GM03348 (cell line): Measurements from ENCODE around the gene TNNC1.

Source experiments
- DNase-seq: peaks from one replicate; pipeline ENCODE4 v3.0.0; 2012; ENCODE audit warnings: low spot score

The TNNC1 gene

GRCh38 chr3:52483577-52484381, 29.9 kb upstream of the TNNC1 start:
- DNase-seq: peak; percentile 81

DNA sequence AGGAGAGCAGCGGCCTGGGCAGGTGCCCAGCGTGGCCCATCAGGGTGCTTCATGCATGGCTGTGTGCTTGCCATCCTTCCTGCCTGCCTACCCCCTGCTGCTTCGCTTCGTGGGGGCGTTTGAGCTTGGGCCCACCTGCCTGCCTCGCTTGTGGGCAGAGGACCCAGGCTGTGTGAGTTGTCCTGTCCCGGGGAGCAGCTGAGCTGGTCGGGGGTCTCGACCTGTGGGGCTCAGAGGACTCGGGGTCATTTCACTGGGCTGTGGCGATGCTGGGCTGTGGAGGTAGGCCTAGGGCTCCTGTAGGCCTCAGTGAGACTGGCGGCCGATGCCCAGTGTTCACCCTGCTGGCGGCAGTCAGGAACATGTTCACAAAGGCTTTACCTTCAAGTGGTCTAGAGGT, 29.2 kb upstream of the TNNC1 start:
- no peak for DNase-seq

- DNase-seq: no peak
Observed at GRCh38 chr3:52481819-52482521, 28.1 kb upstream of the TNNC1 start.

GRCh38 chr3:52480768-52481715, 27.2 kb upstream of the TNNC1 start:
- no peak for DNase-seq

- DNase-seq: no peak
Observed at GRCh38 chr3:52479877-52480575, 26.2 kb upstream of the TNNC1 start.

DNA sequence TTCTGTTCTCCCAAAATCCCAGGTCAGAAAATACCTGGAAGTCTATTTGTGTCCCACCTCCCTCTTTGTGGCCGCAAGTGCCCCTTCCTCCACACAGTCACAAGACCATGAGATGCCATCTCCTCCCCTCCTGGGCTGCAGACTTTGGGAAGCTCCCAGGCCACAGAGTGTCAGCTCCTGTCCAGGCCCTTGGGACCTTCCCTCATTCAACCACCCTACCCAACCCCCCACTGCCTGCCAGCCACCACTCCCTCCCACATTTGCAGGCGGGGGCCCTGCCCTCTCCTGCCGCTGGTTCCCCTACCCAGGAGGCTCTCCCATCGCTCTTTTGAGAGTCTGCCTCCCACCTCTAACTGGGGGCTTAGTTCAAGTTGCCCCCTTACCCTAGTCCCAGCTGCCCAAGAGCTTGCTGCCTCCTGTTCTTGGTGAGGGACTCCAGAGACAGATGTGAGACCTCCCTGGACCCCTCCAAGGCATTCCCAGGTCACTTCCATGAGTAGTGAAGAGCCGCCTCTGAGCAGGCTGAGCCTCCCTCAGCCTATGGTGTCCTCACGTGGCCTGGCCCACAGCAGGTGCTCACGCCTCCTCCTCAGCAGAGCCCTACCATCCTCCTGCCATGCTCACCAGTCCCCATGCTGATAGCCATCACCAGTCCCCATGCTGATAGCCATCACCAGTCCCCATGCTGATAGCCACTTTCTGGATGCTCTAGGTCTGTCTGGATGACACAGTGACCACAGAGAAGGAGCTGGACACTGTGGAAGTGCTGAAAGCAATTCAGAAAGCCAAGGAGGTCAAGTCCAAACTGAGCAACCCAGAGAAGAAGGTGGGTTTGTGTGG, 25.4 kb upstream of the TNNC1 start:
- no peak for DNase-seq

GRCh38 chr3:52477796-52478095, 23.9 kb upstream of the TNNC1 start:
- no peak for DNase-seq

- DNase-seq: no peak
Observed at GRCh38 chr3:52477076-52477795, 23.4 kb upstream of the TNNC1 start.

DNA sequence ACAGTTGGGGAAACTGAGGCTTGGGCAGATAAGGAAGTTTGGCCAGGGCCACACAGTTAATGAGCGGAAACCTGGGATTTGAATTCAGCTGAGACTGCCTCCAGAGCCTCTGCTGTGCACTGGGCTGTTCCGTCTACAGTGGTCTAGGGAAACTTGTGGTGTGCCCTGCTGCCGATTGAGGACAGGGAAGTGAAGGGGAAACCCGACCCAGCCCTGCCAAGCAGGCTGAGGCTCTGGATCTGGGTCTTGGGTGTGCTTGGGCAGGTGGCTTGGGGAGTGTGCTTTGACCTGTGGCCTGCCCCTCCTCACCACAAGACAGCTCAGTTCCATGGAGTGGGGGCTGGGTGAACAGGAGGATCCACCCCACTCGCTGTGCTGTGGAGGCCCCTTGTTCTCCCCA, 19.2 kb upstream of the TNNC1 start:
- no peak for DNase-seq

DNA sequence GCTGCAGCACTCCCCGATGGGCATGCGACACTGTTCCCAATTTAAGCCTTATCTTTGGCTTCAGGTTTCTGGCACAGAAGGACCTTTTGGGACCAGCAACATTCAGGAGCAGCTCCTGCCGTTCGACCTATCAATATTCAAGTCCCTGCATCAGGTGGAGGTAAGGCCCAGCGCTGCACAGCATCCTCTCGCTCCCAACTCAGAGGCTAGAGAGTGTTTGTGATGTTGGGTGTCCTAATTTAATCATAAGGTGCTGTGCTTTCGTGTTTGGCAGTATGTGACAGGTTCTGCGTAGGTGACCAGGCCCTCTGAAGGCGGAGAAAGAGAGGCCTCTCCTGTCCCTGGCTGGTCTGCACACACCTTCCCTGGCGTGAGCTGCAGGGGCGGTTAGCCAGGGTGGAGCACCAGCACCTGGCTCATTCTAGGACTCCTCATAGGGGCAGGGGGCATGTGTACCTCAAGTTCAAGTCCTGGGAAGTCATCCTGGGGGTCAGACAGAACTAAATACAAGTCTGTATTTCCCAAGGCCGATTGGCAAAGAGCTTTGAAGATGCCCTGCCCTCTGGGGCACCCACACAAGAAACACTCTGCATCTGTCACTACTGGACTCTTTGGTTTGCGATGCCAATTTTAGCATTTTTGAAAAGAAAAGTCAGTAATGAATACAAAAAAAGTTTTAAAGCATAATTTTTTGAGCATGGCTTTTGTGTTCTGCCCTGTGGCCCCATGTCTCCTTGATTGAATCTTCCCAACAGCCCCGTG, 18.6 kb upstream of the TNNC1 start:
- no peak for DNase-seq

GRCh38 chr3:52471371-52472238, 17.8 kb upstream of the TNNC1 start:
- peak; percentile 81 for DNase-seq

- DNase-seq: no peak
Observed at GRCh38 chr3:52470920-52471319, 17.1 kb upstream of the TNNC1 start.

DNA sequence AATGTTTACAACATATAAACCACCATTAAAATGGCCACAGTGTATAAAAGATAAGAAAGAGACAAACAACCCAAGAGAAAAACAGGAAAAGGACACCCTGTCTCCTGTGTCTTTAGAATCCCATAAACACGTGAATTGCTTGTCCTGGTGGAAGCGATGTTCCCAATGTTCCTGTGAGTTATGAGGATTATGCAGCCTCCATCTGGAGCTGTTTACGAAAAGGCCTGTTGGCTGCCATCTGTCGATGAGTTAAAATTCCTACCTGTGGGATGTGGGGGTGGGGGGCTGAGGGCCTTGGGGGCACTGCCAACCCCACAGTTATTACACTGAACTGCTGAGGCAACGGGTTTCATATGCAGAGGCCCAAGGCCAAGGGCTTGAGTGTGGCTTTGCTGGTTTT, 15.2 kb upstream of the TNNC1 start:
- DNase-seq: no peak

DNA sequence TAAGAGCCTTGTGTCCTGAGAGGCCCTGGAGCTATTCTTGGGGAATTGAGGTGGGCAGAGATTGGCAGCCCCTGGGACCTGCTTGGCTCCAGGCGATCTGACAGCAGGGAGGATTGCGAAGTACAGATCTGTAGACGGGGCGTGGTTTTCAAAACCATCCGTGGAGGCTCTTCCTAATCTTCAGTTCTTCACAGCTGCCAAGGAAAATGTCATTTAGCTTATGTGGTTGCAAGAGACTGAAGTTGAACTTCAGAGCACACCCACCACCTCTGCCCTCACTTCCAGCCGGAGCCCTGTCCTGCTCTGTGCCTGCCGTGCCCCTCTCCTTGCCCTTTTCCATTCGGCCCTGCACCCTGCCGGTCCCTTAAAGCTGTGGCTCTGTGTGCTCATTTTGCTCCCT, 14.5 kb upstream of the TNNC1 start:
- peak; percentile 71 for DNase-seq

GRCh38 chr3:52463416-52463815, 9.6 kb upstream of the TNNC1 start:
- no peak for DNase-seq

DNA sequence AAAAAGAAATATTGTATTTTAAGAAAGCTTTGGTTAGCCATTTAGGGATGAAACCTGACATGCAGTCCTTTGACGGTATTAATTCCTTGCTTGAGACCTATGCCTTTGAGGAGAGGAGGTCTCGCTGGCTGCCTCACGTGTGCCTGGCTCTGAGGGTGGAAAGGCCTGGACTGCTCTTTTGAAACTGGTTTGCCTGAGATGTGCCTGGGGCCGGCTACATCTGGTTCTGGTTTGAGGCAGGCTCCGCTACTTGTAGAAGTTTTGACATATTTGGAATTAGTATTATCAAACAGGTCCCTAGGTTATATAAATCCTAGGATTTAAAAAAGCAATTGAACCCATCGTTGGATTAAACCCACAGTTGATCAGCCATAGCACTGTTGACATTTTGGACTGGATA, 8.0 kb upstream of the TNNC1 start:
- DNase-seq: no peak

DNA sequence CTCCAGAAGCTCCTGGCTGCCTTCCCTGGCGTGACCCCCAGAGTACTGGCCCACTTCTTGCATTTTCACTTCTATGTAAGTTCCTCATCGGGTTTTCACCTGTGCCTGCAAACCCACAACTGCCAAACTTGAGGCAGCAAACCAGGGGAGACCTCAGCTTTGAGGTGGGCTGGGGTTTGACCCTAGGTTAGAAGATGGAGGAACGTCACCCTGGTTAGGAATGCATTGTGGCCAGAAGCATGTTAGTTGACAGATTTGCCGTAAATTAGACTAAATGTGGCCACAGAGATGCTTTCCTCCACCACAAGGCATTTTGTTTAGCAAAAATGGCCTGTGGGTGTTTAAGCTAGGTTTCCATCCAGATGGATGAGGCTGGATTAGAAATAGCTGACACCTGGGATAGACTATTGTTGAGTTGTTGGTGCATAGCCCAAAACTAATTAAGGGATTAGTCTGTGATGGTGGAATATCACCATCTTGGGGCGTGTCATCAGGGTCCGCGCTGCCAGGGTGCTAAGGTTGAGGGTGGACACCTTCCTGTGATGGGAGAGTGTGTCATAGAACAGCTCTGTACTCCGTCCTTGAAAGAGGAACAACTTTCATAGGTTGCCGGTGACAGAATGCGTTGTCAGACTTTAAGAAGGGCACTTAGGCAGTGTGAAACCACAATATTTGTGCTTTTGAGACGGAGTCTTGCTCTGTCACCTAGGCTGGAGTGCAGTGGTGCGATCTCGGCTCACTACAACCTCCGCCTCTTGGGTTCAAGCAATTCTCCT, 5.1 kb upstream of the TNNC1 start:
- no peak for DNase-seq
